ENCODE results near the gene IQSEC2.

- no peak for TF ChIP-seq POLR2A (IDR thresholded peaks at IDR 0.05; ENCODE audit: low read depth, low read length)
- no peak for TF ChIP-seq POLR2AphosphoS5 (IDR thresholded peaks at IDR 0.05; ENCODE audit: low read depth, low read length)
- no peak for TF ChIP-seq TAF1 (IDR thresholded peaks at IDR 0.05; ENCODE audit: borderline replicate concordance, low read depth, low read length)
Measured at GRCh38 chrX:53294024-53294648, 12.8 kb upstream of the IQSEC2 start.

Measured in GM12892 (cell line).